ENCODE data around the gene MYL2. TPM values are rescaled to one million over a fixed set of nuclear protein-coding genes. Genes with fewer than 3 reads are reported as not detected.

Gene MYL2
- total RNA-seq, 4 donors from 2014 or later = not detected

- WGBS, 2 donors = 85 to 88% methylated on average over 10 of the region's 10 CpGs
- DNase-seq (ENCODE audit: low spot score in 2 of 2) = no peak
- intact Hi-C loops (cut with DNase I; ENCODE audit: low total_unique reads) = loop anchor here (10.0 kb wide), 1 partner anchor 374 kb away; no protein-coding TSS in a partner anchor
- TF ChIP-seq POLR2A (IDR thresholded peaks at IDR 0.05) = no peak
- no peak for TF ChIP-seq CTCF (IDR thresholded peaks at IDR 0.05)
- H3K4me3 ChIP-seq (ENCODE audit: low read depth, poor library complexity, severe bottlenecking) = no peak overlapping the region
These were observed 883 bp upstream of the MYL2 start for GRCh38 chr12:110921262-110921661.

- 88 to 89% methylated on average over 5 of the region's 5 CpGs for WGBS, 2 donors
- TF ChIP-seq POLR2A (IDR thresholded peaks at IDR 0.05) = no peak
- no peak for TF ChIP-seq CTCF (IDR thresholded peaks at IDR 0.05)
- intact Hi-C loops (cut with DNase I; ENCODE audit: low total_unique reads) = loop anchor here (10.0 kb wide), 1 partner anchor 375 kb away; no protein-coding TSS in a partner anchor
- DNase-seq (ENCODE audit: low spot score in 2 of 2) = no peak
- no peak overlapping the region for H3K4me3 ChIP-seq (ENCODE audit: low read depth, poor library complexity, severe bottlenecking)
These were observed 659 bp downstream of the MYL2 start for GRCh38 chr12:110919720-110920119.

GRCh38 chr12:110917961-110918360 lies 2.4 kb downstream of the MYL2 start:
- no peak for DNase-seq (ENCODE audit: low spot score in 2 of 2)
- TF ChIP-seq POLR2A (IDR thresholded peaks at IDR 0.05) (no peak), CTCF (IDR thresholded peaks at IDR 0.05) (no peak)
- intact Hi-C loops (cut with DNase I; ENCODE audit: low total_unique reads) = no loop called here
- H3K4me3 ChIP-seq (ENCODE audit: low read depth, poor library complexity, severe bottlenecking) = no peak overlapping the region
- 80 to 81% methylated on average over 7 of the region's 7 CpGs for WGBS, 2 donors

- no peak overlapping the region for H3K4me3 ChIP-seq (ENCODE audit: low read depth, poor library complexity, severe bottlenecking)
- no peak for DNase-seq (ENCODE audit: low spot score in 2 of 2)
- no peak for TF ChIP-seq POLR2A (IDR thresholded peaks at IDR 0.05)
- no peak for TF ChIP-seq CTCF (IDR thresholded peaks at IDR 0.05)
- 22 to 39% methylated on average over 5 of the region's 5 CpGs for WGBS, 2 donors
- intact Hi-C loops (cut with DNase I; ENCODE audit: low total_unique reads) = no loop called here
These were observed 2.9 kb downstream of the MYL2 start for GRCh38 chr12:110917467-110917866.

GRCh38 chr12:110916295-110916875 lies 4.0 kb downstream of the MYL2 start:
- no peak for DNase-seq (ENCODE audit: low spot score in 2 of 2)
- intact Hi-C loops (cut with DNase I; ENCODE audit: low total_unique reads) = no loop called here
- no peak overlapping the region for H3K4me3 ChIP-seq (ENCODE audit: low read depth, poor library complexity, severe bottlenecking)
- WGBS, 2 donors = 70 to 72% methylated on average over 3 of the region's 3 CpGs
- TF ChIP-seq CTCF (IDR thresholded peaks at IDR 0.05) (no peak), POLR2A (IDR thresholded peaks at IDR 0.05) (no peak)

Measured in lower leg skin (tissue), 4 donors.